DMS 273 (cell line): Measurements from ENCODE around the gene FAM234A.
"Not testable (repeated sequence)": the region's sequence is repeated elsewhere in the genome, so short reads cannot be mapped to it uniquely, and the experiment has no call there.

Source experiments
- DNase-seq: peaks from one replicate; lab custom pipeline; 2025; ENCODE audit not compliant: unreplicated experiment; lab: John Stamatoyannopoulos, UW

The FAM234A gene

GRCh38 chr16:229731-230281, 4.8 kb upstream of the FAM234A start:
- no peak for DNase-seq

GRCh38 chr16:230351-230750, 4.3 kb upstream of the FAM234A start:
- not testable (repeated sequence) for DNase-seq

- DNase-seq, result no peak
Measured at GRCh38 chr16:230949-231348, 3.7 kb upstream of the FAM234A start.

GRCh38 chr16:239948-240277, 5.3 kb downstream of the FAM234A start:
- DNase-seq, result no peak

GRCh38 chr16:240559-240958, 5.9 kb downstream of the FAM234A start:
- no peak for DNase-seq

GRCh38 chr16:242281-242680, 7.7 kb downstream of the FAM234A start:
- DNase-seq, result no peak

GRCh38 chr16:243348-243747, 8.7 kb downstream of the FAM234A start:
- no peak for DNase-seq

GRCh38 chr16:245105-245504, 10.5 kb downstream of the FAM234A start:
- no peak for DNase-seq

- DNase-seq, result no peak
Measured at GRCh38 chr16:247027-247426, 12.4 kb downstream of the FAM234A start.

GRCh38 chr16:249431-249830, 14.8 kb downstream of the FAM234A start:
- no peak for DNase-seq

GRCh38 chr16:252366-253337, 18.0 kb downstream of the FAM234A start:
- DNase-seq, result no peak

- no peak for DNase-seq
Measured at GRCh38 chr16:253833-254232, 19.2 kb downstream of the FAM234A start.

GRCh38 chr16:254461-254860, 19.8 kb downstream of the FAM234A start:
- DNase-seq, result no peak

- DNase-seq, result no peak
Measured at GRCh38 chr16:255183-255582, 20.6 kb downstream of the FAM234A start.

GRCh38 chr16:258091-258490, 23.5 kb downstream of the FAM234A start:
- DNase-seq, result not testable (repeated sequence)

- no peak for DNase-seq
Measured at GRCh38 chr16:259226-259625, 24.6 kb downstream of the FAM234A start.

GRCh38 chr16:259814-260253, 25.2 kb downstream of the FAM234A start:
- no peak for DNase-seq

GRCh38 chr16:260326-260725, 25.7 kb downstream of the FAM234A start:
- no peak for DNase-seq

- peak; percentile 77 for DNase-seq
Measured at GRCh38 chr16:261031-261691, 26.5 kb downstream of the FAM234A start.

- no peak for DNase-seq
Measured at GRCh38 chr16:262121-262745, 27.6 kb downstream of the FAM234A start.

GRCh38 chr16:263182-263774, 28.7 kb downstream of the FAM234A start:
- DNase-seq, result no peak
